Ovary (tissue), 10 donors: Measurements from ENCODE around the gene DBT. TPM values are rescaled to one million over a fixed set of nuclear protein-coding genes. Genes with fewer than 3 reads are reported as not detected.
"Not testable (repeated sequence)": the region's sequence is repeated elsewhere in the genome, so short reads cannot be mapped to it uniquely, and the experiment has no call there.

Experiments used
- DNase-seq, 5 donors: peaks; one replicate each; pipeline ENCODE4 v3.0.0-alpha.2; 2019 to 2020
- H3K27ac ChIP-seq, 2 donors: fragments of 200-600 bp; one replicate each; pipeline versions ENCODE4 v1.5.1 to v1.8.0; 2019 to 2022
- H3K27me3 ChIP-seq: fragments of 200-600 bp; one replicate; pipeline ENCODE4 v1.8.0; 2022
- H3K36me3 ChIP-seq: fragments of 200-600 bp; sonication (generic); one replicate; pipeline ENCODE4 v1.5.1; 2019
- H3K4me1 ChIP-seq: one replicate; pipeline ENCODE4 v1.8.1; 2013; ENCODE audit warnings: mild to moderate bottlenecking, moderate library complexity; ENCODE audit not compliant: insufficient read depth
- H3K4me3 ChIP-seq: fragments of 200-600 bp; sonication (generic); one replicate; pipeline ENCODE4 v1.5.1; 2017
- H3K9me3 ChIP-seq, 2 donors: fragments of 200-600 bp in 1 of 2; sonication (generic) in 1 of 2; one replicate each; pipeline versions ENCODE4 v1.5.1 to v1.8.1; 2013 to 2019; ENCODE audit warnings: mild to moderate bottlenecking in 1 of 2, moderate library complexity in 1 of 2
- EP300 ChIP-seq: sonication (generic); formaldehyde crosslinking; IDR thresholded peaks from one replicate; pipeline ENCODE4 v1.6.1; 2017; ENCODE audit warnings: antibody characterized with exemption
- POLR2A ChIP-seq: fragments of 450-650 bp; IDR thresholded peaks from one replicate; pipeline ENCODE4 v1.6.1; 2017; ENCODE audit warnings: antibody characterized with exemption, mild to moderate bottlenecking, moderate library complexity
- WGBS, 3 donors: extraction: QIAGEN DNeasy Blood & Tissue Kit in 1 of 3; methylation state at CpG; one replicate each; pipeline versions ENCODE4 v1.1.5 to v1.1.7; 2013 to 2017; 5-methylcytosine and 5-hydroxymethylcytosine counted together
- intact Hi-C, 4 donors: fragments of 100-400 bp; cut with DNase I; formaldehyde crosslinking; loops; one replicate each; pipeline versions ENCODE4 v1.11.0 to v1.15.1; 2022 to 2023
- long read RNA-seq, 3 donors: library from polyadenylated mRNA in 2 of 3; unstranded in 2 of 3; transcript quantifications; one replicate each; pipeline ENCODE4 v2.0.0 and lab custom pipeline, GENCODE V29; 2021 to 2026
- polyA plus RNA-seq, 2 donors: library from polyadenylated mRNA; stranded (reverse); fragments of 200-250 nt in 1 of 2; fragments of 350-450 nt in 1 of 2; fragmentation: Illumina TruSeq in 1 of 2; extraction: RNeasy Lipid Tissue Mini Kit (QIAGEN cat#74804) in 1 of 2; gene quantifications; one replicate each; pipeline ENCODE4 v1.2.3, GENCODE V29; 2013 to 2014
- total RNA-seq, 7 donors: library from RNA; depleted of rRNA in 2 of 7; stranded (reverse); fragments of >200 nt in 2 of 7; fragmentation: NEBNext Ultra II Directional in 3 of 7; extraction: Animal tissue kit (Norgen Biotek cat#: 25700) in 3 of 7; gene quantifications; one replicate each; pipeline versions ENCODE4 v1.1.0 to v1.2.4, GENCODE V29; 2016 to 2023
- TF ChIP-seq, protein P1 (sequence below), 3 donors: fragments of 450-650 bp in 2 of 3; fragments of 200-600 bp in 1 of 3; IDR thresholded peaks; one replicate each; pipeline versions ENCODE4 v1.5.1 to v1.8.0; 2016 to 2022; ENCODE audit warnings: antibody characterized with exemption in 3 of 3, mild to moderate bottlenecking in 1 of 3
- donor health status: DM: no; HTN: no; CAD: no; lungs with moderate emphysema.
- donor health status: DM: no; HTN: no; CAD: no.
- donor health status: Bipolar disorder and iron deficiency.
- donor health status: DM: yes; HTN: yes; CAD: no.
- donor health status: DM: no; HTN: no; CAD: no.
- donor health status: DM: yes; HTN: yes; CAD: no.

The DBT gene
- 10 to 100 TPM in 5 of 7 donors, 1 to 10 TPM in 2; 6.3 to 17.4 (median 15.0) TPM for total RNA-seq
- polyA plus RNA-seq = 10 to 100 TPM in 1 of 2 donors, 1 to 10 TPM in 1; 5.5 to 10.9 TPM
- long read RNA-seq, donor 1, full-length matches to known transcripts = 12 of 25 reads
- long read RNA-seq, donor 1, partial matches to known transcripts = 1 of 25 reads
- long read RNA-seq, donor 1, other reads (novel, unspliced or antisense) = 12 of 25 reads
- long read RNA-seq, donor 2, full-length matches to known transcripts = 5 of 5 reads
- long read RNA-seq, donor 2, partial matches to known transcripts = 0 of 5 reads
- long read RNA-seq, donor 2, other reads (novel, unspliced or antisense) = 0 of 5 reads
- long read RNA-seq, donor 3, full-length matches to known transcripts = 6 of 13 reads
- long read RNA-seq, donor 3, partial matches to known transcripts = 3 of 13 reads
- long read RNA-seq, donor 3, other reads (novel, unspliced or antisense) = 4 of 13 reads

- Histone ChIP-seq H3K9me3 (no peaks in the 10 kb centered on the region), H3K4me3 (peak within 1 kb of the TSS; percentile 74), H3K36me3 (no peaks in the 10 kb centered on the region), H3K27ac (peak within 1 kb of the TSS; percentile 5 to 67), H3K4me1 (peaks cover 3% of the 10 kb centered on the region), H3K27me3 (no peaks in the 10 kb centered on the region)
- 0% methylated on average over 31 of the region's 31 CpGs for WGBS, 3 donors
- intact Hi-C loops = no loop called here
- TF ChIP-seq, protein P1, sequence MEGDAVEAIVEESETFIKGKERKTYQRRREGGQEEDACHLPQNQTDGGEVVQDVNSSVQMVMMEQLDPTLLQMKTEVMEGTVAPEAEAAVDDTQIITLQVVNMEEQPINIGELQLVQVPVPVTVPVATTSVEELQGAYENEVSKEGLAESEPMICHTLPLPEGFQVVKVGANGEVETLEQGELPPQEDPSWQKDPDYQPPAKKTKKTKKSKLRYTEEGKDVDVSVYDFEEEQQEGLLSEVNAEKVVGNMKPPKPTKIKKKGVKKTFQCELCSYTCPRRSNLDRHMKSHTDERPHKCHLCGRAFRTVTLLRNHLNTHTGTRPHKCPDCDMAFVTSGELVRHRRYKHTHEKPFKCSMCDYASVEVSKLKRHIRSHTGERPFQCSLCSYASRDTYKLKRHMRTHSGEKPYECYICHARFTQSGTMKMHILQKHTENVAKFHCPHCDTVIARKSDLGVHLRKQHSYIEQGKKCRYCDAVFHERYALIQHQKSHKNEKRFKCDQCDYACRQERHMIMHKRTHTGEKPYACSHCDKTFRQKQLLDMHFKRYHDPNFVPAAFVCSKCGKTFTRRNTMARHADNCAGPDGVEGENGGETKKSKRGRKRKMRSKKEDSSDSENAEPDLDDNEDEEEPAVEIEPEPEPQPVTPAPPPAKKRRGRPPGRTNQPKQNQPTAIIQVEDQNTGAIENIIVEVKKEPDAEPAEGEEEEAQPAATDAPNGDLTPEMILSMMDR (IDR thresholded peaks at IDR 0.05) = no peak
- TF ChIP-seq POLR2A (peak; percentile 84), EP300 (no peak)
- DNase-seq = peak; percentile 93 to 97 (median 93)
These were observed at the start of gene DBT for GRCh38 chr1:100249537-100250257. DBT (minus strand) TSS chr1:100249834; CDS start chr1:100249820, 14 bp downstream.

DNA sequence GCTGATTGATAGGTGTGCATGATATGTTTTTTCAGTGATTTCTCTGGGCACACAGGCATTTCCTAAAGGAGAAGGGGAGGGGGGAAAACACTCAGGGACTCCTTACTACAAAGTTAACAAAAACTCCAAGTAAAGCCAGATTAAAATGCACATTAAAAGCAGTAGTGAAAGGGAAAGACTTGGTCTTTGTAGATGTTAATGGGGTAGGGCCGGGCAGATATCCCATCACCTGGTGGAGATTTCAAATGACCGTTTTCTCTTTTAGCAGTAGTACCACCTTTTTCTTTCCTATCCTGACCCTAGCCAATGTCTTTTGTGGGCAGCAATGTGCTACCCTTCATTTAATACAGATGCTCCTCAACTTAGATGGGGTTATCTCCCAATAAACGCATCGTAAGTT is 48.9 kb upstream of the DBT start:
- H3K27me3 ChIP-seq = no peaks in the 10 kb centered on the region
- DNase-seq = no peak
- H3K36me3 ChIP-seq = no peaks in the 10 kb centered on the region
- H3K4me1 ChIP-seq = no peaks in the 10 kb centered on the region
- WGBS, 3 donors = 67 to 81% (median 80%) methylated on average over 4 of the region's 4 CpGs
- H3K27ac ChIP-seq = no peak overlapping the region
- H3K9me3 ChIP-seq = no peaks in the 10 kb centered on the region
- no peak overlapping the region for H3K4me3 ChIP-seq
- intact Hi-C loops = no loop called here
- TF ChIP-seq POLR2A = no peak
- TF ChIP-seq, protein P1 (IDR thresholded peaks at IDR 0.05) = no peak
- TF ChIP-seq EP300 = no peak

- intact Hi-C loops, H3K27ac ChIP-seq, H3K27me3 ChIP-seq, DNase-seq, H3K4me1 ChIP-seq, H3K36me3 ChIP-seq, H3K4me3 ChIP-seq, H3K9me3 ChIP-seq: not testable (repeated sequence)
These were observed 47.4 kb upstream of the DBT start for GRCh38 chr1:100296997-100297396.

DNA sequence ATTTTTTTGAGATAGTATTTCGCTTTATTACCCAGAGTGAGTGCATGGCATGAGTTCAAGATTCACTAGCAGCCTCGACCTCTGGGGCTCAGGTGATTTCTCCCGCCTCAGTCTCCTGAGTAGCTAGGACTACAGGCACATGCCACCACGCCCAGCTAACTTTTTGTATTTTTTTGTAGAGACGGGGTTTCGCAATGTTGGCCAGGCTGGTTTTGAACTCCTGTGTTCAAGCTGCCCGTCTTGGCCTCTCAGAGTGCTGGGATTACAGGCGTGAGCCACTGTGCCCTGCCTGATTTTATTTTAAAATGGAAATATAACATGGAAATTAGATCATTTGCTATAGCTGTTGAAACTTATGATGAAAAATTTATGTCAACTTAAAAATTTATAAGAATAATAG is 46.5 kb upstream of the DBT start:
- no peak for DNase-seq

More for the DNA sequence above, 46.5 kb upstream of the DBT start:
- no peak for TF ChIP-seq EP300
- TF ChIP-seq, protein P1 (IDR thresholded peaks at IDR 0.05) = no peak
- TF ChIP-seq POLR2A = no peak
- Histone ChIP-seq H3K4me3 (no peak overlapping the region), H3K9me3 (no peaks in the 10 kb centered on the region), H3K4me1 (no peaks in the 10 kb centered on the region), H3K36me3 (no peaks in the 10 kb centered on the region), H3K27ac (no peak overlapping the region), H3K27me3 (no peaks in the 10 kb centered on the region)
- intact Hi-C loops = no loop called here
- 86 to 90% (median 89%) methylated on average over 8 of the region's 8 CpGs for WGBS, 3 donors
